Adipose tissue (tissue), 3 donors: ENCODE results near the gene ARID3C. TPM values are rescaled to one million over a fixed set of nuclear protein-coding genes. Genes with fewer than 3 reads are reported as not detected.

Experiments
- H3K27ac ChIP-seq: one replicate; pipeline ENCODE4 v1.5.1; 2013; ENCODE audit warnings: low read depth, low read length
- WGBS, 3 donors: extraction: QIAGEN DNeasy Blood & Tissue Kit; methylation state at CpG; one replicate each; pipeline ENCODE4 v1.1.7; 2013; 5-methylcytosine and 5-hydroxymethylcytosine counted together
- polyA plus RNA-seq, 3 donors: library from polyadenylated mRNA; stranded (reverse); fragments of 200-250 nt; gene quantifications; one replicate each; pipeline ENCODE4 v1.2.3, GENCODE V29; 2013
- donor health status: healthy with polysubstance abuse.
- donor health status: Bipolar disorder and iron deficiency.
- donor health status: healthy.

ARID3C gene
- polyA plus RNA-seq, 3 donors = not detected

DNA sequence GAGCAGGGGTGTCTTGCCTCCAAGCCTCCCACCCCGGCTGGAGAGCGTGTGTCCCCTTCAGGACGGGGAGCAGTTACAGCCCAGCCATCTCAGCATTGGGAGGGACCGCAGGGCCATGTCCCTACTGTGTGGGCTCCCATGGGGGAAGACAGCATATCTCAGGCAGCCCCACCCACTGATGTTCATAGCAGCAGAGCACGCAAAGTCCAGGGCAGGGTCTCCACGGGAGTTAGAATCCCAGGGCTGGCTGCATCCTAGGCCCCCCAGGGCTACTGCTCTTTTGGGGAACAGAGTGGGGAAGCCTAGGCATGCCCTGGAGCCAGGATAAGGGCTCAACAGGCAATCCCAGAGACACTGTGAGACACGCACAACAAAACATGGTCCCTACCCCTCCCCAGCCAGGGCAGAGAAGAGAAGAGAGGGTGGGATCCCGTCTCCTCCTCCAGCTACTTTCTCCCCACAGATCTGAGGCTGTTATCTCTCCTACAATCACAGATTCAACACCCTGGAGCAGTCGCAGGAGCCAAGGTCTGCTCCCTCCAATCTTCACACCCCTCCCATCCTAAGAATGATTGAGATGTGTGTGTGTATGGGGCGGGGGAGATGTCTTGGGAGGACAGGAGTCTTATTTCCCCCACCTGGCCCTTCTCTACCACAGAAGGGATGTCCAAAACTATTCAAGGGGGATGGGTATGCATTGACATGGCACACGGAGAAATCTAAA is 42.8 kb downstream of the ARID3C start:
- 13 to 39% (median 32%) methylated on average over 11 of the region's 11 CpGs for WGBS, 3 donors
- no peak overlapping the region for H3K27ac ChIP-seq

DNA sequence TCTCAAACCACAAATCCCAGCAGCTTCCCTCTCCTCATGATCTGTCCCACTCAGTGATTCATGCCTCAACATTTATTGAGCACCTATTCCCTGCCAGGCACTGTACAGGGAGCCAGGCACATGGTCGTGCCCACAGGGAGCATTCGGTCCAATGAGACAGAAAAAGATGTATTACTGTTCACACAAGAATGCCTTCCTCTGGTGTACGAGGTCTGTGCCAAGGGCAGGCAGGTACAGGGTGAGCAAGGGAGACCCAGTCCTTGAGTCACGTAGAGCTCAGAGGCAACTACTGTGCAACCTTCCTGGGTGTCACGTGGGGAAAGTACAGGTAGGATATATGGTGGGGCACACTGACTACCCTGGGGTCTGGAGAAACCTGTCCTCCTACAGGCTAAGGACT is 43.9 kb downstream of the ARID3C start:
- H3K27ac ChIP-seq = no peak overlapping the region
- WGBS, 3 donors = 64 to 82% (median 77%) methylated on average over 5 of the region's 5 CpGs

DNA sequence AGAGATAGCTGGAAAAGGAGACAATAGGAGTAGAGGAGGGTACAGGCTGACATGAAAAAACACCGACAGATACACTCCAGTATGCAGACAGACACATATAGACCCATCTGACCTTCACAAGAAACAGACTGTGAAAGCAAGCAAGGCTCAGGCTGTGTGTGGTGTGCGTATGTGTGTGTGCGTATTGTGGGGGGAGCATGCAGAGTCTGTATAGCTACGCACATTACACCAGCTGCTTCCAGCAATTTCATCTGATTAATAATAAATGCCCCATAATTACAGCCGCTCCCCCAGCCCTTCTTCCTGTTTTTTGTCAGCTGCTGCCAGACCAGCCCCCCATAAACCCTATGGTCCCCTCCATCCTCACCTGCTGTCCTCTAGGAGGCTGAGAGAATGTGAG is 46.1 kb downstream of the ARID3C start:
- WGBS, 3 donors = 89 to 92% (median 91%) methylated on average over 5 of the region's 5 CpGs
- no peak overlapping the region for H3K27ac ChIP-seq

DNA sequence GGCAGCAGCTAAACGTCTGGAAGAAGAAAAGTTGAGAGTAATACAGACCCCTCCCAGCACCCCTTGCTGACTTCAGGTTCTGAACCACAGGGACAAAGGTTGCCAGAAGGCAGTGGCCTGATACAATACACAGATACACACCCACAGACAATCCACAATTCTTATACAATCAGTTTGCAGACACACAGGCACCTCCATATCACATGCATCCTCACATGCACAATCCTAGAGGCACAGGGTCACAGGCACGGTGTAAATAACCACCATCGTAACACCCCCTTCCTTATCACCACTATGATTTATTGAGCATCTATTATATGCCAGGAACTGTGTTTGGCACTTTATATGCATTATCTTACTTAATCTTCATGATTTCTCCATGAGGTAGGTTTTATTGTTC is 47.5 kb downstream of the ARID3C start:
- WGBS, 3 donors = 73 to 76% (median 74%) methylated on average over 3 of the region's 3 CpGs
- H3K27ac ChIP-seq = no peak overlapping the region

DNA sequence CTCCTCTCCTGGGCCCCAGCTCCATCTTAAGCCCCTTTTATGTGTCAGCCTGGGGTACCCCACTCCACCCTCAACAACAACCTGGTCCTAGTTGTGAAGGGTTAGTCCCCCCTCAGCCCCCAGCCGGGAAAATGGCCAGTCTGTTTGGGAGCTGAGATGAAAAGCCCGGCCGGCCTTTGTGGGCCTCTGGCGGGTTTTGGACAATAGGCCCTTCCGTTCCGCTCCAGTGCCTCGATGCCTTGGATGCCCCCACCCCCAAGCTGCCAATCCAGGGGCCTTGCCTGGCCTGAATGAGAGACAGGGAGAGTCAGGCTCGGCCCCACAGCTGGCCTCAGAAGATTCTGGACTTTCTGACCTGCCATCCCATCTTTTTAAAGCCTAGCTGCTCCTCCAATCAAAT is 48.5 kb downstream of the ARID3C start:
- WGBS, 3 donors = 65 to 79% (median 68%) methylated on average over 8 of the region's 8 CpGs

DNA sequence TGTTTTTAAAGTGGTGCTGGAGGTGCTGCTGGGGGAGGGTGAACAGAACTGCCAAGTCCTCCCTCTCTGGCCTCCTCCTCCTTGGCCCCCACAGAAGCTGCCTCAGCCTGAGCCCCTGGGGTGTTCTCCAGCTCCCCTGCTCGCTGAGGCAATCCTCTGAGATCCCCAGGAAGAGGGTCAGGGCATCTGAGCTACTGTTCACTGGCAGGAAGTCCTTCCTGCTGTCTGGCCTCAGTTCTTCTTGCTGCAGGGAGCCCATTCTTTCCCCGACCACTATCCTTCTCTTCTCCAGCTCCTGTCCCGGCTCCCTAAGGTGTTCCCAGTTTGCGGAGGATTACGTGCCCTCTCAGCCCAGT is 49.1 kb downstream of the ARID3C start:
- WGBS, 3 donors = 67 to 75% (median 71%) methylated on average over 5 of the region's 5 CpGs
- H3K27ac ChIP-seq = no peak overlapping the region

More for the DNA sequence above, 48.5 kb downstream of the ARID3C start:
- no peak overlapping the region for H3K27ac ChIP-seq

DNA sequence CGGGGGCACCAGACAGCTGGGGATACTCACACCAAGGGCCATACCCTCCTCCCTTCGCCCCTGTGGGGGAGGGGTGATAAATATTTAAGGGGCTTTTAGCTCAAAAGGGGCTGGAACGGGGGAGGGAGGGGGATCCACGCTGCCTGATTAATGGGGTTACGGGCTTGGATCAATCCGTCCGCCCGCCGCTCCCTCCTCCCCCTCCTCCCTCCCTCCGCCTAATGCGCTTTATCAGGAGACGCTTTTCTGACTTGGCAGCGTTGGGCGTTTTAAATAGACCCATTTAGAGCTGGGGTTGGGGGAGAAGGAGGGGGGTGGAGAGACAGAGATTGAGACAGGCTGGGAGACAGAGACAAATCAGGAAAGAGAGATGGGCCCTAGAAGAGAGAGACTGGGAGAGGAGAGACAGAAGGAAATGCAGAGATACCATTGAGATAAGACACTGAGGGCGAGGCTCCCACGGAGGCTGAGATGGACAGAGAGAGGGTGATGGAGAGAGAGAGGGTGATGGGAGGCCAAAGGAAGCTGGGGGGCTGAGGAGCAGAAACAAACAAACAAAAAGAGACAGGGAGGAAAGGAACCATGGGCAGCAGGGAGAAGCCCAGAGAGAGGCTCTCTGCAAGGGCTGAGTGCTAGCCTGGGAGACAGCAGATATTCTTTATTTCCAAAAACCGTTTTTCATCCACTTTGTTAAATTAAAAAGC is 49.6 kb downstream of the ARID3C start:
- H3K27ac ChIP-seq = no peak overlapping the region

DNA sequence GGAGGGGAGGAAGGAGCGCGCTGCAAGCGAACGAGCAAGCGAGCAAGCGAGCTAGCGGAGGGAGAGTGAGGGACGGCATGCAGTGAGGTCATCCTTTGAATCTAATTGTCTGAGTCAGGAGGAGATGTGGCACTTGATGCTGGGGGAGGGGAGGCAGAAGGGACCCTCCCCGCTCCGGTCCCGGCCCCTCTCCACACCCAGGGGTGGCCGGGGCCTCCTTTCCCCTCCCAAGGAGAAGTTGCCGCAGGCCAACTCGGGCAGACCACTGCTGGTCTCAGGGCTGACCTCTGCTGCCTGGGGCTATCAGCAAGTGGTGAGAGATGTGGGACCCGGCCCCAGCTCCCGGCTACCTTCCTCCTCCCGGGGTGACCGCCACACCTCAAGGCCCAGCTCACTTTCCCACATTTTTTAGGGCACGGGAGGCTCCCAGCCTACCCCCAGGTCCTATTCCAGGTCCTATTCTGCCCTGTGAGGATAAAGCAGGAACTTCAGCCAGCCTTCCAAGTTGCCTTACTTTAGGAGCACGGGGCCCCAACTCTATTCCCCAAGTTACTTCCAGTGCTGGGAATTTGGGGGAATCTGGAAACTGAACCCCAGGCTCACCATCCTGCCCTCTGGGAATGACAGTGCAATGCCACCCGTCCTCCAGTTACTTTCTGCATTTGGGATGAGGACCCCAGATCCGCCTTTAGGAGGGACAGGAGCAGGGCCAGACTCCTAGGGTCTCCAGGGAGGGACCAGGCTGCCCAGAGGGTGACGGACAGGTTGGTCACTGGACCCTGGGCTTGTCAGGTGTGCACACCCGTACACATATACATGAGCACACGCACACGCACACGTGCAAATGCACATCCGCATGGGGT is 50.4 kb downstream of the ARID3C start:
- no peak overlapping the region for H3K27ac ChIP-seq
- WGBS, 3 donors = 11 to 20% (median 20%) methylated on average over 25 to 28 of the region's 28 CpGs

More for the DNA sequence above, 49.6 kb downstream of the ARID3C start:
- WGBS, 3 donors = 7 to 16% (median 11%) methylated on average over 17 of the region's 17 CpGs

DNA sequence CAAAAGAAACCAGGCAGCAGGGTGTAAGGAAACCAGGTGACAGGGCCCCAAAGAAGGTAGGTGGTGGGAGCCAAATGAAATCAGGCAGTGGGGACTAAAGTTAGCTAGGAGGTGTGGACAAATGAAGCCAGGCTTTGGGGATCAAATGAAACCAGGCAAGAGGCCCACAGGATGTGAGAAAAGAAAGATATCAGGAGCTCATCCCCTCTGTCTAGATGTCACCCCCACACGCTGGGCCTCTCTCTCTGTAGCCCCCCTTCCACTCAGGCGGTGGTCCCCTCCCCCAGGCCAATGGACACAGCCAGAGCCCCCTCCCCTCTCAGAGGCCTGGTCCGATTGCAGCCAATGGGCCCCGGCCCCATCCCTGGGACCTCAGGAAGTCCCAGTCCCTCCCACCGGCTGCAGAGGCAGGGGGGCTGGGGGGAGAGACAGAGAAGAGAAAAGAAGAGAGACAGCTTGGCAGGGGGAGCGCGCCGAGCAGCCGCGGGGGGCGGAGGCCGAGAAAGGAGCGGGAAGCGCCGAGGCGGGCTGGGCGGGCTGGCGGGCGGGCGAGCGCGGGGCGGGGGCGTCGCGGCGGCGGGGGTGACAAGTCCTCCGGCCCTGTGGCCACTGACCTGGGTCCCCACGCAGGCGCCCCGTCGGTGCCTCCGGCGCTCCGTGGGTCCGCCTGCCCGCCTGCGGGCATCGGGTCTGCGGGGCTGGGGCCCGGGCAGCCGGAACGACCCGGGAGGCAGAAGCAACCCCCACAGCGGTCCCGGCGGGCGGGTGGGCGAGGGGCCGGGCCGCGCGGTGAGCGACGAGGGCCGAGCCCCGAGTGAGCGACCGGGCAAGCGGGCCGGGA is 51.2 kb downstream of the ARID3C start:
- H3K27ac ChIP-seq = no peak overlapping the region
- WGBS, 3 donors = 3 to 6% (median 3%) methylated on average over 28 to 62 of the region's 62 CpGs

DNA sequence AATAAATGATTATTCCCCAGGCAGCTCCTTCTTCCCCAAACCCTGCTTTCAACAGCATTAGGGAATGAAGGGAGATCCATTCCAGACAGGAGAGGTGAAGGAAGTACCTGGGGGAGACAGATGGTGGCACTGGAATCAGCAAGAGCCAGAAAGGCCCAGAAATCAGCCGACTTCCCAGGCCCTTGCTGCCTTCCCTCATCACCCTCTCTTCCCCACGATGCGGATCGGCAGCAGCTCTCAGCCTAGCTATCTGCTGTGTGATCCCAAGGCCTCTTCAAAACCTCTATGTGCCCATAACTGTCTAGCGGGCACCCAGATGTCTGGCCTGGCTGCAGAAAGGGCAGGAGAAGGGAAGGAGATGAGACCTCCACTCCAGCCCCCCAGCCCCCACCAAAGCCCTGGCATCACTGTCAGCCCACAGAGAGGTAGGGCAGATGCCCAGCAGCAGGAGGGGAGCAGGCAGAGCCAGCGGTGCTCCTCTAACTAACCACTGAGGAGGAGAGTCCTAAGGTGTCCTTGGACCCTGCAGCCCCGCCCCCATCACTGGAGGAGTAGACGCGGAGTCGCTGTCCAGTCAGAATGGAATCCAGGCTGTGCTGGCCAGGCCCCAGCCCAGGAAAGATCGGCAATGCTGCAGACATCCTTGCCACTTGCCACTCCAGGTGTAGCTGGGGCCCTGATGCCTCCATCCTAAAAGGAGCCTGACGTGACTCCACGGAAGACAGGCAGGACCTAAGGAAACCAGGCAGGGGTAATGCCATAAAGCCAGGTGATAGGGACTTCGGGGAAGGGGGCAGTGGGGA is 52.1 kb downstream of the ARID3C start:
- H3K27ac ChIP-seq = no peak overlapping the region
- WGBS, 3 donors = 45 to 75% (median 72%) methylated on average over 14 of the region's 14 CpGs

DNA sequence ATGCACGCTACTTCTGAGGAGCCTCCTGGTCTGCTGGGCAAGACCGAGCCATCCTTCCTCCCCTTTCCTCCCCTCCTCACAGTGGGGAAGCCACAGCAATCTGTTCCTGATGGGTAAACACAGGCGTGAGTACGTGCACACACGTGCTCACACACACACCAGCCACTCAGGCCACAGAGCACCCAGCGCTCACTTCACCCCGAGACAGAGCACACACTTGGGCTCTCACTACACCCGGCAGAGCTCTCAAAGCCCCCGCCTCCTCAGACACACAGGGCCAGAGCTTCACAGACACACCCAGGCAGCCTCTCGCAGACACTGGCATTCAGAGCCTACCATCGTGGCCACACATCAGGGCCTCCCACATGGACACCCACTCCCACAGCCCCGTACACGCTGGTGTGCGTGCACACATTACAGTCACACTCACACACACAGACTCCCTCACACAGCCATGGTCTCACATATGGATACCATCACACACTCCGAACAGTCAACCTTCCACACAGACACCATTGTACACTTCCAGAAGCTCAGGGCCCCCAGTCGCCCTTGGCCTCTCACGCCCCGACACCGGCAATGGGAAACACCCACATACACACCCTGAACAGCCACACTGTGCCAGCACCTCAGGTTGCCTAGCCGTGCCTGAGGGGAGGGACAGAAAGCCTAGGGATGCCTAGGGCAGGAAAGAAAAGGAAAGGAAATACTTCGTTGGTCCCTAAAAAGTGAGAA is 52.8 kb downstream of the ARID3C start:
- WGBS, 3 donors = 74 to 81% (median 75%) methylated on average over 21 of the region's 21 CpGs

DNA sequence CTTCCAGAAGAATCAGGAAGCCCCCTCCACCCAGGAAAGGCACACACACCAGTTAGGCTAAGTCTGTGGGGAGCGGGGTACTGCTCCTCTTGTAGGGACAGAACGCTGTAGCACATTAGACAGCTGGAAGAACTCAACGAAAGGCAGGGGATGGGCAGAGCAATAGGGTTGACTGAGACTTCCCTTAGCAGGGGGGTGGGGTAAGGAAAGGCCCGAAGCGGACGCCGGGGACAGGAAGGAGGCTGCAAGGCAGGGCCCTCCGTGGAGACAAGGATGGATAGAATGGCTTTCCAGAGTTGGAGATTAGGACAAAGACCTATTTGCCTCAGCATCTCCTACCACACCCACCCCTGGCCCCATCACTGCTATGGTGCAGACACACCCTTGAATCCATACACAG is 53.6 kb downstream of the ARID3C start:
- H3K27ac ChIP-seq = no peak overlapping the region
- WGBS, 3 donors = 46 to 59% (median 51%) methylated on average over 8 of the region's 8 CpGs

More for the DNA sequence above, 52.8 kb downstream of the ARID3C start:
- H3K27ac ChIP-seq = no peak overlapping the region

DNA sequence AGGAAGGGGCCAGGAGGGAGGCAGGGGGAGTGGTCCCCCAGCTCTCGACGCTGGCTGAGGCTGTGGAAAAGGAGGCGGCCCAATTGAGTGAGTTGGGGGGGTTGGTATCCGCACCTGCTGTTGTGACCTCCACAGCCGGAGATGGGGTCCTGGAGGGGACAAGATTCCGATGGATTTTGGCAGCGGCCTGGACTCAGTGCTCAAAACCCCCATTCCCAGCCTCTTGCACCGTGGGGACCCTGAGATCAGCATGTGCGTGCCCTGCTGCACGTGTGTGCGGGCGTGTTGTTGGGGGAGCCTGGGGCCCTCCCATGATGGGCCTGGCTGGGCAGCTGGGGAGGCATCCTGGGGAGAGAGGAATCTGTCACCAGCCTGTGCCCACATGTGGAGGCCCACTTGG is 54.3 kb downstream of the ARID3C start:
- 90 to 92% (median 91%) methylated on average over 12 of the region's 12 CpGs for WGBS, 3 donors
- no peak overlapping the region for H3K27ac ChIP-seq

DNA sequence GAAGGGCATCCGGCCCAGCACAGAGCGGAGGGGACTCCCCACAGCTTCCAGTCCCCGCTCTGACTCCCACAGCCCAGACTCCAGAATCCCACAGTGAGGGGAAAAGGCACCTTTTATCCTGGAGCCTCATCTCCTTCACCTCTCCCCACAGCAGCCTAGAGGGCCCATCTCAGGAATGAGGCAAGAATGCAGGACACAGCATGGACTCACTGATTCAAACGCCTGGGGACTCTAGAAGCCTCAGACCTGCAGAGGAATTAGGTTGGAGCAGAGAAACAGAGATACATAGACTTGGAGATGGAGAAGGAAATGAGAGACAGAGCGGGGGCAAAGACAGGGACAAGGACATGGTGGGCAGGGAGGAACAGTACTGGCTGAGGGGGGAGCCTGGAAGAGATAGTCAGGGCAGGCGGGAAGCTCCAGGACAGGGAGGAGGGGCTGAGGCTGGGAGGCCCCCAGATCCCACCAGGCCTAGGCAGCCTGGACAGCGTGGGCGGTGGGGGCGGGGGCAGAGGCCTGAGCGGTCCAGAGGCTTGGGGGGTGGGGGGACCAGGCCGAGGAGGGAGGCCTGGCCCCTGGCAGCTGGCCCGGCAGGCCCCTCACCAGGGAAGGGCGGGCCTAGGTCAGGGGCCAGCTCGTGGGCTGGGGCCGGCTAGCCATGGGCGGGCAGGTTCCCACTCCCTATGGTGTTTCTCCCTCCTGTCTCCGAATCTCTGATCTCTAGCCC is 55.1 kb downstream of the ARID3C start:
- no peak overlapping the region for H3K27ac ChIP-seq
- 80 to 85% (median 83%) methylated on average over 10 to 17 of the region's 17 CpGs for WGBS, 3 donors

DNA sequence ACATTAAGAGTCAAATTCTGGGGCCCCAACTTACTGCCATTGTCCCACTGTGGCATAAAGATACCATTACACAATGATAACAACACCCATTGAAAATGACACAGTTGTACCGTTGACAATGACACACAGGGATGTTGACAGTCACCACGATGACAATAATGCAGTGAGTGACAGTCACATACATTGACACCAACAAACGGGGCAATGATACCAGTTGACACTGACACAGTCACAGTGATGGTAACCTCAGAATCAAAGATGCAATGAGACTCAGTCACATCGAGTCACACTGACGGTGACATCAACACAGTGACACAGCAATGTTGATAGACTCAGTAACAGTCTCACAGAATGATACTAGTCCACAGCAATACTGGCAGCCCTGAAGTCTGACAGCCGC is 56.2 kb downstream of the ARID3C start:
- 74 to 92% (median 88%) methylated on average over 6 of the region's 6 CpGs for WGBS, 3 donors
- H3K27ac ChIP-seq = no peak overlapping the region

DNA sequence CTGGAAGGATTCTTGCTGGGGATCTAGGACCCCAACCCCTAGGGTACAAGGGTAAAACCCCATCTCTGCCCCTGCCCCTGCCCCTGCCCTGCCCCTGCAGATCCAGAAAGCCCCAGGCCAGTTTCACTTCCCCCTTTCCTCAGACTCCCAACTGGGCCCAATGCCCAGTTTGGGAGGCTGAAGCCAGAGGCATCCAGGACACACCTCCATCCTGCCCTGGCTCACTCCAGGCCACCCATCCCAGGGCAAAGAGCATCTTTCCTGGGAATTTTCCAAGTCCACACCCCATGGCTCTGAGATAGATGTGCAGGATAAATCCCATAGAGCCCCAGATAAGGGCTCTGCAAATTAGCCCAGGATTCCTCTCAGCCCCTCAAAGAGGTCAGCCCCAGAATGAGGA is 56.8 kb downstream of the ARID3C start:
- no peak overlapping the region for H3K27ac ChIP-seq

DNA sequence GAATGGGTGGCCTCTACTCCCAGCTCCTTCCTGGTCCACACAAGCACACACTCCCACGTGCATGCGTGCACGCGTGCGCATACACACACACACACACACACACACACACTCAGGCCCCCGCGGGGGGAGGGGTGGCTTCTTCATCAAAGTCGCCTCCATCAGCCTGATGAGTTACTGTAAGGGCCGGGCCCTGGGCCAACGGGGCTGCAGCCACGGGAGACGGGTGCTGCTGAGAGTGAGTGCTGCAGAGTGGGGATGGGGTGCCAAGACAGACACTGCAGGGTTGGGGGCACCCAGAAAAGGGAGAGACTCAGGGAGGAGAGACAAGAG is 57.4 kb downstream of the ARID3C start:
- 51 to 67% (median 64%) methylated on average over 9 to 12 of the region's 12 CpGs for WGBS, 3 donors
- no peak overlapping the region for H3K27ac ChIP-seq
